H1 (cell line): ENCODE results near the gene INHA. TPM values are rescaled to one million over a fixed set of nuclear protein-coding genes. Genes with fewer than 3 reads are reported as not detected.

Experiments
- CTCF ChIA-PET: fragments of 300-600 bp; sonication (Branson Sonifier 250); formaldehyde crosslinking; loops from one replicate; lab custom pipeline; 2021; ENCODE audit not compliant: partially characterized antibody; lab: Charles Lee
- POLR2A ChIA-PET: fragments of 300-600 bp; sonication (Branson Sonifier 250); formaldehyde crosslinking; loops from one replicate; lab custom pipeline; 2021; ENCODE audit warnings: inconsistent platforms; ENCODE audit not compliant: partially characterized antibody; lab: Charles Lee
- DNase-seq, 2 experiments: peaks; one replicate each; pipeline versions ENCODE4 v3.0.0 to v3.0.0-alpha.2; 2010 to 2022; ENCODE audit warnings: low spot score in 2 of 2, low read depth in 1 of 2, mixed read lengths in 1 of 2
- FAIRE-seq: peaks from 2 replicates; lab custom pipeline; 2011; peaks lifted over from hg19 to GRCh38; lab: Jason Lieb, UNC
- H2AFZ ChIP-seq: 2 replicates; pipeline ENCODE4 v1.8.1; 2012; ENCODE audit warnings: low read length, inconsistent platforms
- H2AK5ac ChIP-seq: 2 replicates; pipeline ENCODE4 v1.6.1; 2013; ENCODE audit warnings: low read depth, low read length
- H2BK120ac ChIP-seq: replicated peaks from 2 replicates; pipeline ENCODE3; 2013; ENCODE audit warnings: low read depth, low read length, inconsistent platforms
- H2BK12ac ChIP-seq: 2 replicates; pipeline ENCODE4 v1.6.1; 2013; ENCODE audit warnings: low read depth, low read length
- H2BK15ac ChIP-seq: 2 replicates; pipeline ENCODE4 v1.6.1; 2013; ENCODE audit warnings: low read length
- H2BK20ac ChIP-seq: 2 replicates; pipeline ENCODE4 v1.6.1; 2013; ENCODE audit warnings: low read length
- H2BK5ac ChIP-seq: 2 replicates; pipeline ENCODE4 v1.6.1; 2013; ENCODE audit warnings: low read depth, low read length
- H3K14ac ChIP-seq: 2 replicates; pipeline ENCODE4 v1.6.1; 2013; ENCODE audit warnings: inconsistent platforms; ENCODE audit not compliant: insufficient read length
- H3K18ac ChIP-seq: 2 replicates; pipeline ENCODE4 v1.6.1; 2013; ENCODE audit warnings: low read length; ENCODE audit errors: extremely low read depth
- H3K23ac ChIP-seq: 2 replicates; pipeline ENCODE4 v1.6.1; 2013; ENCODE audit warnings: inconsistent platforms; ENCODE audit not compliant: insufficient read length
- H3K23me2 ChIP-seq: 2 replicates; pipeline ENCODE4 v1.6.1; 2013; ENCODE audit warnings: low read depth, low read length
- H3K27ac ChIP-seq: 2 replicates; pipeline ENCODE4 v1.6.1; 2011; ENCODE audit warnings: low read depth, low read length, inconsistent platforms
- H3K27me3 ChIP-seq, 4 experiments: replicated peaks in 1 of 4; 1 replicate in 1 of 4; 2 replicates in 3 of 4; pipeline versions ENCODE4 v1.6.1 to v1.8.1; 2011 to 2013; ENCODE audit warnings: low read length in 3 of 4, mild to moderate bottlenecking in 3 of 4, inconsistent platforms in 2 of 4, mixed read lengths in 2 of 4, moderate library complexity in 1 of 4; ENCODE audit not compliant: control insufficient read depth in 3 of 4, insufficient read depth in 3 of 4; ENCODE audit errors: extremely low read depth in 1 of 4
- H3K36me3 ChIP-seq, 4 experiments: 2 replicates each; pipeline versions ENCODE4 v1.6.1 to v1.8.1; 2011 to 2013; ENCODE audit warnings: mild to moderate bottlenecking in 4 of 4, low read length in 3 of 4, moderate library complexity in 2 of 4, control low read depth in 1 of 4, inconsistent platforms in 1 of 4; ENCODE audit not compliant: insufficient read depth in 4 of 4, control insufficient read depth in 2 of 4
- H3K4ac ChIP-seq: replicated peaks from 2 replicates; pipeline ENCODE3; 2013; ENCODE audit warnings: low read length, low read depth, mixed read lengths, inconsistent platforms; ENCODE audit not compliant: insufficient read length
- H3K4me1 ChIP-seq, 4 experiments: replicated peaks in 1 of 4; 1 replicate in 1 of 4; 2 replicates in 3 of 4; pipeline versions ENCODE4 v1.6.1 to v1.8.1; 2011 to 2013; ENCODE audit warnings: low read length in 3 of 4, inconsistent platforms in 2 of 4, mixed read lengths in 1 of 4; ENCODE audit not compliant: insufficient read depth in 4 of 4, control insufficient read depth in 3 of 4
- H3K4me2 ChIP-seq, 2 experiments: 2 replicates each; pipeline versions ENCODE4 v1.6.1 to v1.8.1; 2011 to 2013; ENCODE audit warnings: low read depth in 2 of 2, low read length in 2 of 2, control low read depth in 1 of 2, inconsistent platforms in 1 of 2, mild to moderate bottlenecking in 1 of 2; ENCODE audit not compliant: insufficient read depth in 1 of 2
- H3K4me3 ChIP-seq, 4 experiments: fragments of 200-600, 300-600 bp in 1 of 4; sonication (generic), shearing (Covaris generic), sonication (Bioruptor Twin) in 1 of 4; 2 replicates each; pipeline versions ENCODE4 v1.5.1 to v1.8.1; 2011 to 2016; ENCODE audit warnings: low read length in 4 of 4, low read depth in 3 of 4, control low read depth in 2 of 4, inconsistent platforms in 2 of 4, mild to moderate bottlenecking in 2 of 4, mixed read lengths in 1 of 4, moderate library complexity in 1 of 4; ENCODE audit not compliant: insufficient read depth in 2 of 4; ENCODE audit errors: extremely low read depth in 1 of 4
- H3K56ac ChIP-seq: replicated peaks from 2 replicates; pipeline ENCODE3; 2013; ENCODE audit warnings: low read depth, mild to moderate bottlenecking, mixed read lengths, low read length, inconsistent platforms; ENCODE audit not compliant: insufficient read length
- H3K79me1 ChIP-seq: 2 replicates; pipeline ENCODE4 v1.6.1; 2013; ENCODE audit warnings: low read depth, low read length, control low read depth
- H3K79me2 ChIP-seq, 2 experiments: 2 replicates each; pipeline versions ENCODE4 v1.6.1 to v1.8.1; 2012 to 2013; ENCODE audit warnings: low read length in 2 of 2, mild to moderate bottlenecking in 2 of 2, inconsistent platforms in 1 of 2; ENCODE audit not compliant: insufficient read depth in 2 of 2, control insufficient read depth in 1 of 2
- H3K9ac ChIP-seq, 4 experiments: replicated peaks in 1 of 4; 1 replicate in 1 of 4; 2 replicates in 3 of 4; pipeline versions ENCODE4 v1.6.1 to v1.8.1; 2011 to 2013; ENCODE audit warnings: low read depth in 3 of 4, low read length in 3 of 4, control low read depth in 2 of 4, mild to moderate bottlenecking in 2 of 4, moderate library complexity in 2 of 4, inconsistent platforms in 1 of 4; ENCODE audit errors: extremely low read depth in 1 of 4
- H3K9me3 ChIP-seq, 2 experiments: 2 replicates each; pipeline versions ENCODE4 v1.6.1 to v1.8.1; 2012 to 2013; ENCODE audit warnings: mild to moderate bottlenecking in 2 of 2, moderate library complexity in 2 of 2, control low read depth in 1 of 2, inconsistent platforms in 1 of 2, low read depth in 1 of 2, low read length in 1 of 2, mixed read lengths in 1 of 2; ENCODE audit not compliant: insufficient read depth in 2 of 2
- H4K20me1 ChIP-seq, 2 experiments: replicated peaks in 1 of 2; 2 replicates each; pipeline versions ENCODE3 to v1.8.1; 2011 to 2013; ENCODE audit warnings: inconsistent platforms in 2 of 2, low read length in 2 of 2, mild to moderate bottlenecking in 1 of 2; ENCODE audit not compliant: insufficient read depth in 2 of 2, control insufficient read depth in 1 of 2
- H4K5ac ChIP-seq: 2 replicates; pipeline ENCODE4 v1.6.1; 2013; ENCODE audit warnings: low read length, low read depth, mixed read lengths, inconsistent platforms; ENCODE audit not compliant: insufficient read length
- H4K8ac ChIP-seq: 2 replicates; pipeline ENCODE4 v1.8.0; 2013; ENCODE audit warnings: mild to moderate bottlenecking, moderate library complexity, low read length, inconsistent platforms; ENCODE audit not compliant: insufficient read depth; ENCODE audit errors: extremely low read depth
- H4K91ac ChIP-seq: replicated peaks from 2 replicates; pipeline ENCODE3; 2013; ENCODE audit warnings: low read length, mixed read lengths, inconsistent platforms; ENCODE audit not compliant: insufficient read length
- WGBS, 2 experiments: shearing (Covaris generic) in 1 of 2; methylation state at CpG; one replicate each; pipeline versions ENCODE4 v1.1.6 to v1.1.7; 2013 to 2015; ENCODE audit warnings: low lambda C conversion rate in 2 of 2, mixed read lengths in 2 of 2, inconsistent platforms in 1 of 2, low coverage in 1 of 2, missing lambda C conversion rate in 1 of 2; ENCODE audit not compliant: insufficient replicate concordance in 2 of 2, insufficient coverage in 1 of 2, insufficient read length in 1 of 2; ENCODE audit errors: extremely low coverage in 1 of 2, missing lambda C conversion rate in 1 of 2; 5-methylcytosine and 5-hydroxymethylcytosine counted together
- polyA plus RNA-seq, 7 experiments: library from polyadenylated mRNA; depleted of rRNA in 3 of 7; stranded (reverse) in 5 of 7; unstranded in 2 of 7; fragments of >200 nt in 5 of 7; fragments of 200-250 nt in 2 of 7; gene quantifications; 1 replicate in 5 of 7; 2 replicates in 1 of 7; 4 replicates in 1 of 7; pipeline versions ENCODE4 v1.2.1 to v1.2.3, GENCODE V29; 2011 to 2013; ENCODE audit warnings: missing spikeins in 2 of 7, mixed read lengths in 2 of 7
- total RNA-seq: library from RNA; stranded (reverse); fragmentation: NEBNext Ultra II Directional; extraction: Animal tissue kit (Norgen Biotek cat#: 25700); gene quantifications from 2 replicates; pipeline ENCODE4 v1.2.1, GENCODE V29; 2021

Gene INHA
- total and polyA plus RNA-seq, 2 of the 8 experiments (the other 6 are each of a cell fraction or from before 2014, with no cell fraction given), result 0.65 to 2.7 TPM

GRCh38 chr2:219553463-219553963, 18.6 kb upstream of the INHA start:
- H3K23me2 ChIP-seq, result peaks cover 17% of the 10 kb centered on the region; the same call in 1 of the 2 replicates
- peaks cover 0 to 15% (median 8%) of the 10 kb centered on the region in 4 experiments; a peak in 6 of 7 replicates for H3K4me1 ChIP-seq
- H3K9ac ChIP-seq, result no peak overlapping the region
- H2AFZ ChIP-seq, result no peak overlapping the region
- no peak overlapping the region for H3K27ac ChIP-seq
- H3K9me3 ChIP-seq, result no peaks in the 10 kb centered on the region
- no peaks in the 10 kb centered on the region for H3K79me2 ChIP-seq
- H3K4me3 ChIP-seq, result peak overlapping the region; percentile 58 to 77 (median 68); a peak in 5 of 8 replicates
- no peak overlapping the region for H4K5ac ChIP-seq
- WGBS, 2 experiments, result 75% methylated on average over 12 of the region's 12 CpGs; no CpG with 5 or more reads in 1 of the 2 experiments
- peak overlapping the region; percentile 90 to 95; a peak in 3 of 4 replicates for H3K4me2 ChIP-seq
- H2BK5ac ChIP-seq, result no peak overlapping the region
- peaks cover 0 to 15% (median 13%) of the 10 kb centered on the region in 4 experiments; a peak in 6 of 7 replicates for H3K27me3 ChIP-seq
- peaks cover 2% of the 10 kb centered on the region; the same call in 1 of the 2 replicates for H3K79me1 ChIP-seq
- no peak for FAIRE-seq
- H3K56ac ChIP-seq, result no peak overlapping the region
- H4K8ac ChIP-seq, result no peak overlapping the region
- H3K4ac ChIP-seq, result no peak overlapping the region
- H2AK5ac ChIP-seq, result no peak overlapping the region
- no peak overlapping the region for H2BK120ac ChIP-seq
- no peak overlapping the region for H3K18ac ChIP-seq
- H2BK12ac ChIP-seq, result peak overlapping the region; percentile 68; the same call in 1 of the 2 replicates
- no peak overlapping the region for H3K14ac ChIP-seq
- H2BK20ac ChIP-seq, result no peak overlapping the region; the same call in 1 of the 2 replicates
- no peak for DNase-seq
- H4K20me1 ChIP-seq, result peaks cover 0 to 7% of the 10 kb centered on the region in 2 experiments
- POLR2A ChIA-PET, result interaction anchor here (0.6 to 17.5 kb wide), 9 partner anchors 8 to 134 kb away, joined by 3 to 293 read pairs (median 4); partner anchors contain the start of genes CHPF, INHA, OBSL1 and STK11IP
- H3K23ac ChIP-seq, result no peak overlapping the region
- no peak overlapping the region for H4K91ac ChIP-seq
- H3K36me3 ChIP-seq, result peaks cover 0 to 13% (median 0%) of the 10 kb centered on the region in 4 experiments; a peak in 3 of 8 replicates
- CTCF ChIA-PET, result interaction anchor here (0.6 to 19.7 kb wide), 8 partner anchors 6 to 174 kb away, joined by 3 to 293 read pairs (median 4); partner anchors contain the start of genes CHPF, STK11IP and TMEM198
- H2BK15ac ChIP-seq, result peak overlapping the region; percentile 72; the same call in 1 of the 2 replicates
